ENCODE measurements around the gene PPP1R15A.

Gene PPP1R15A

GRCh38 chr19:48852292-48852691 lies 19.9 kb upstream of the PPP1R15A start:
- DNase-seq: no peak
- H3K4me3 Mint-ChIP-seq: no peak overlapping the region
- no peaks in the 10 kb centered on the region for H3K9me3 Mint-ChIP-seq
- peaks cover 42% of the 10 kb centered on the region for H3K36me3 Mint-ChIP-seq (ENCODE audit: low read depth)
- no peaks in the 10 kb centered on the region for H3K27me3 Mint-ChIP-seq (ENCODE audit: low read depth, poor library complexity)
- TF ChIP-seq CTCF (IDR thresholded peaks at IDR 0.05): no peak
- H3K4me1 Mint-ChIP-seq: peaks cover 9% of the 10 kb centered on the region
- H3K27ac Mint-ChIP-seq: no peak overlapping the region

GRCh38 chr19:48853483-48853882 lies 18.7 kb upstream of the PPP1R15A start:
- Mint-ChIP-seq H3K9me3 (no peaks in the 10 kb centered on the region), H3K27me3 (ENCODE audit: low read depth, poor library complexity) (no peaks in the 10 kb centered on the region), H3K36me3 (ENCODE audit: low read depth) (peaks cover 36% of the 10 kb centered on the region), H3K4me1 (peaks cover 9% of the 10 kb centered on the region), H3K27ac (peak overlapping the region; percentile 42), H3K4me3 (no peak overlapping the region)
- TF ChIP-seq CTCF (IDR thresholded peaks at IDR 0.05): no peak
- no peak for DNase-seq

GRCh38 chr19:48854103-48854502 lies 18.1 kb upstream of the PPP1R15A start:
- H3K27me3 Mint-ChIP-seq (ENCODE audit: low read depth, poor library complexity): no peaks in the 10 kb centered on the region
- peaks cover 35% of the 10 kb centered on the region for H3K36me3 Mint-ChIP-seq (ENCODE audit: low read depth)
- TF ChIP-seq CTCF (IDR thresholded peaks at IDR 0.05): no peak
- H3K4me1 Mint-ChIP-seq: peaks cover 9% of the 10 kb centered on the region
- no peaks in the 10 kb centered on the region for H3K9me3 Mint-ChIP-seq
- no peak overlapping the region for H3K27ac Mint-ChIP-seq
- H3K4me3 Mint-ChIP-seq: no peak overlapping the region
- DNase-seq: no peak

- Mint-ChIP-seq H3K36me3 (ENCODE audit: low read depth) (peaks cover 45% of the 10 kb centered on the region), H3K4me3 (no peak overlapping the region), H3K4me1 (peaks cover 30% of the 10 kb centered on the region), H3K27me3 (ENCODE audit: low read depth, poor library complexity) (no peaks in the 10 kb centered on the region), H3K9me3 (no peaks in the 10 kb centered on the region), H3K27ac (peak overlapping the region; percentile 39)
- TF ChIP-seq CTCF (IDR thresholded peaks at IDR 0.05): no peak
- DNase-seq: no peak
These were observed 15.3 kb upstream of the PPP1R15A start for GRCh38 chr19:48856921-48857320.

GRCh38 chr19:48858984-48859710 lies 13.1 kb upstream of the PPP1R15A start:
- peaks cover 33% of the 10 kb centered on the region for H3K4me1 Mint-ChIP-seq
- H3K9me3 Mint-ChIP-seq: no peaks in the 10 kb centered on the region
- TF ChIP-seq CTCF (IDR thresholded peaks at IDR 0.05): no peak
- H3K36me3 Mint-ChIP-seq (ENCODE audit: low read depth): peaks cover 52% of the 10 kb centered on the region
- H3K4me3 Mint-ChIP-seq: no peak overlapping the region
- DNase-seq: no peak
- peak overlapping the region; percentile 81 for H3K27ac Mint-ChIP-seq
- H3K27me3 Mint-ChIP-seq (ENCODE audit: low read depth, poor library complexity): no peaks in the 10 kb centered on the region

Data from nephron progenitor cell (in vitro differentiated cells).